GM13977 (cell line): ENCODE results near the gene CABP7.
A peak's percentile ranks its signal among the peaks of the same experiment; 100 is the strongest.

Experiments used
- DNase-seq: peaks from one replicate; pipeline ENCODE4 v3.0.0; 2012; ENCODE audit warnings: low spot score
- CTCF ChIP-seq: IDR thresholded peaks from 2 replicates; pipeline ENCODE4 v1.5.1; 2012; ENCODE audit warnings: mild to moderate bottlenecking, control low read depth; ENCODE audit not compliant: insufficient read depth; ENCODE audit errors: extremely low read depth, missing control alignments
- in situ Hi-C: fragments of 300-500 bp; cut with MboI; formaldehyde crosslinking; loops from one replicate; pipeline ENCODE4 v1.12.0; 2022; ENCODE audit warnings: low sequenced_read_pairs, low pct_unique_long_range_greater_than_20kb, mixed read lengths, inconsistent platforms; ENCODE audit not compliant: unreplicated experiment

Gene CABP7

GRCh38 chr22:29693671-29694070, 26.1 kb upstream of the CABP7 start:
- in situ Hi-C loops, result no loop called here
- no peak for DNase-seq
- no peak for TF ChIP-seq CTCF

GRCh38 chr22:29695129-29695926, 24.5 kb upstream of the CABP7 start:
- in situ Hi-C loops, result no loop called here
- no peak for DNase-seq
- no peak for TF ChIP-seq CTCF

- no peak for DNase-seq
- in situ Hi-C loops, result no loop called here
- TF ChIP-seq CTCF, result no peak
Measured at GRCh38 chr22:29697853-29698598, 21.8 kb upstream of the CABP7 start.

GRCh38 chr22:29700206-29700899, 19.4 kb upstream of the CABP7 start:
- DNase-seq, result no peak
- in situ Hi-C loops, result no loop called here
- TF ChIP-seq CTCF, result no peak

GRCh38 chr22:29700900-29701154, 19.0 kb upstream of the CABP7 start:
- no peak for TF ChIP-seq CTCF
- in situ Hi-C loops, result no loop called here
- no peak for DNase-seq

- in situ Hi-C loops, result no loop called here
- peak; percentile 33 for TF ChIP-seq CTCF
- peak; percentile 60 for DNase-seq
Measured at GRCh38 chr22:29701155-29701999, 18.4 kb upstream of the CABP7 start.
